Measurements from ENCODE around the gene EFNA5. TPM values are rescaled to one million over a fixed set of nuclear protein-coding genes. Genes with fewer than 3 reads are reported as not detected.

The EFNA5 gene
- total and polyA plus RNA-seq, 4 donors: 4.2 to 11.8 (median 8.3) TPM

- H3K4me3 ChIP-seq (ENCODE audit: low read length in 2 of 2): no peak overlapping the region
- no peak for DNase-seq
- ATAC-seq (ENCODE audit: low FRiP score): no peak
- H3K27me3 ChIP-seq (ENCODE audit: control insufficient read depth in 1 of 2, insufficient read depth in 2 of 2, low read length in 1 of 2): no peaks in the 10 kb centered on the region
- intact Hi-C loops (cut with DNase I): no loop called here
- H3K9me3 ChIP-seq (ENCODE audit: control insufficient read depth, low read length): no peaks in the 10 kb centered on the region
- no peaks in the 10 kb centered on the region for H3K36me3 ChIP-seq (ENCODE audit: control insufficient read depth in 1 of 2, insufficient read depth in 2 of 2, low read length in 1 of 2)
- H3K4me1 ChIP-seq (ENCODE audit: control insufficient read depth in 1 of 2, insufficient read depth in 2 of 2, low read length in 2 of 2): peaks cover 0 to 2% of the 10 kb centered on the region in 2 donors
- no peak overlapping the region for H3K27ac ChIP-seq (ENCODE audit: low read depth in 1 of 2, low read length in 2 of 2)
- 86 to 90% methylated on average over 2 of the region's 2 CpGs for WGBS, 2 donors
These were observed 65.1 kb downstream of the EFNA5 start for GRCh38 chr5:107605596-107606125.

GRCh38 chr5:107604990-107605389 is 65.7 kb downstream of the EFNA5 start:
- H3K36me3 ChIP-seq (ENCODE audit: control insufficient read depth in 1 of 2, insufficient read depth in 2 of 2, low read length in 1 of 2): no peaks in the 10 kb centered on the region
- no peak overlapping the region for H3K27ac ChIP-seq (ENCODE audit: low read depth in 1 of 2, low read length in 2 of 2)
- intact Hi-C loops (cut with DNase I): no loop called here
- peaks cover 0 to 2% of the 10 kb centered on the region in 2 donors for H3K4me1 ChIP-seq (ENCODE audit: control insufficient read depth in 1 of 2, insufficient read depth in 2 of 2, low read length in 2 of 2)
- no peak for ATAC-seq (ENCODE audit: low FRiP score)
- no peak overlapping the region for H3K4me3 ChIP-seq (ENCODE audit: low read length in 2 of 2)
- no peaks in the 10 kb centered on the region for H3K27me3 ChIP-seq (ENCODE audit: control insufficient read depth in 1 of 2, insufficient read depth in 2 of 2, low read length in 1 of 2)
- WGBS, 2 donors: 79 to 87% methylated on average over 3 of the region's 3 CpGs
- H3K9me3 ChIP-seq (ENCODE audit: control insufficient read depth, low read length): no peaks in the 10 kb centered on the region
- no peak for DNase-seq

- ATAC-seq (ENCODE audit: low FRiP score): no peak
- no peaks in the 10 kb centered on the region for H3K27me3 ChIP-seq (ENCODE audit: control insufficient read depth in 1 of 2, insufficient read depth in 2 of 2, low read length in 1 of 2)
- H3K36me3 ChIP-seq (ENCODE audit: control insufficient read depth in 1 of 2, insufficient read depth in 2 of 2, low read length in 1 of 2): no peaks in the 10 kb centered on the region
- no peak overlapping the region for H3K27ac ChIP-seq (ENCODE audit: low read depth in 1 of 2, low read length in 2 of 2)
- peaks cover 0 to 2% of the 10 kb centered on the region in 2 donors for H3K4me1 ChIP-seq (ENCODE audit: control insufficient read depth in 1 of 2, insufficient read depth in 2 of 2, low read length in 2 of 2)
- intact Hi-C loops (cut with DNase I): no loop called here
- no peaks in the 10 kb centered on the region for H3K9me3 ChIP-seq (ENCODE audit: control insufficient read depth, low read length)
- no peak for DNase-seq
- 95 to 97% methylated on average over 10 of the region's 10 CpGs for WGBS, 2 donors
- no peak overlapping the region for H3K4me3 ChIP-seq (ENCODE audit: low read length in 2 of 2)
These were observed 66.4 kb downstream of the EFNA5 start for GRCh38 chr5:107604146-107604910.

- intact Hi-C loops (cut with DNase I): no loop called here
These were observed 67.4 kb downstream of the EFNA5 start for GRCh38 chr5:107603349-107603748.

GRCh38 chr5:107602896-107603295 is 67.8 kb downstream of the EFNA5 start:
- DNase-seq (no peak), ATAC-seq (ENCODE audit: low FRiP score) (no peak)
- Histone ChIP-seq H3K27ac (ENCODE audit: low read depth in 1 of 2, low read length in 2 of 2) (no peak overlapping the region), H3K36me3 (ENCODE audit: control insufficient read depth in 1 of 2, insufficient read depth in 2 of 2, low read length in 1 of 2) (no peaks in the 10 kb centered on the region), H3K9me3 (ENCODE audit: control insufficient read depth, low read length) (no peaks in the 10 kb centered on the region), H3K27me3 (ENCODE audit: control insufficient read depth in 1 of 2, insufficient read depth in 2 of 2, low read length in 1 of 2) (no peaks in the 10 kb centered on the region), H3K4me1 (ENCODE audit: control insufficient read depth in 1 of 2, insufficient read depth in 2 of 2, low read length in 2 of 2) (peaks cover 0 to 2% of the 10 kb centered on the region in 2 donors), H3K4me3 (ENCODE audit: low read length in 2 of 2) (no peak overlapping the region)
- 88 to 92% methylated on average over 5 of the region's 5 CpGs for WGBS, 2 donors
- intact Hi-C loops (cut with DNase I): no loop called here

More at GRCh38 chr5:107603349-107603748, 67.4 kb downstream of the EFNA5 start:
- Histone ChIP-seq H3K36me3 (ENCODE audit: control insufficient read depth in 1 of 2, insufficient read depth in 2 of 2, low read length in 1 of 2) (no peaks in the 10 kb centered on the region), H3K27me3 (ENCODE audit: control insufficient read depth in 1 of 2, insufficient read depth in 2 of 2, low read length in 1 of 2) (no peaks in the 10 kb centered on the region), H3K27ac (ENCODE audit: low read depth in 1 of 2, low read length in 2 of 2) (no peak overlapping the region), H3K4me1 (ENCODE audit: control insufficient read depth in 1 of 2, insufficient read depth in 2 of 2, low read length in 2 of 2) (peaks cover 0 to 2% of the 10 kb centered on the region in 2 donors), H3K4me3 (ENCODE audit: low read length in 2 of 2) (no peak overlapping the region), H3K9me3 (ENCODE audit: control insufficient read depth, low read length) (no peaks in the 10 kb centered on the region)
- no peak for ATAC-seq (ENCODE audit: low FRiP score)
- WGBS, 2 donors: 93 to 94% methylated on average over 6 of the region's 6 CpGs
- DNase-seq: no peak

- WGBS, 2 donors: 88 to 90% methylated on average over 6 of the region's 6 CpGs
- ATAC-seq (ENCODE audit: low FRiP score): no peak
- H3K27ac ChIP-seq (ENCODE audit: low read depth in 1 of 2, low read length in 2 of 2): no peak overlapping the region
- H3K9me3 ChIP-seq (ENCODE audit: control insufficient read depth, low read length): no peaks in the 10 kb centered on the region
- intact Hi-C loops (cut with DNase I): no loop called here
- H3K4me1 ChIP-seq (ENCODE audit: control insufficient read depth in 1 of 2, insufficient read depth in 2 of 2, low read length in 2 of 2): peaks cover 0 to 2% of the 10 kb centered on the region in 2 donors
- H3K27me3 ChIP-seq (ENCODE audit: control insufficient read depth in 1 of 2, insufficient read depth in 2 of 2, low read length in 1 of 2): no peaks in the 10 kb centered on the region
- no peaks in the 10 kb centered on the region for H3K36me3 ChIP-seq (ENCODE audit: control insufficient read depth in 1 of 2, insufficient read depth in 2 of 2, low read length in 1 of 2)
- H3K4me3 ChIP-seq (ENCODE audit: low read length in 2 of 2): no peak overlapping the region
- DNase-seq: no peak
These were observed 69.7 kb downstream of the EFNA5 start for GRCh38 chr5:107601076-107601475.

GRCh38 chr5:107598958-107599357 is 71.8 kb downstream of the EFNA5 start:
- H3K4me3 ChIP-seq (ENCODE audit: low read length in 2 of 2): no peak overlapping the region
- 60 to 63% methylated on average over 4 of the region's 4 CpGs for WGBS, 2 donors
- intact Hi-C loops (cut with DNase I): no loop called here

GRCh38 chr5:107597803-107598202 is 72.9 kb downstream of the EFNA5 start:
- Histone ChIP-seq H3K9me3 (ENCODE audit: control insufficient read depth, low read length) (no peaks in the 10 kb centered on the region), H3K27me3 (ENCODE audit: control insufficient read depth in 1 of 2, insufficient read depth in 2 of 2, low read length in 1 of 2) (no peaks in the 10 kb centered on the region), H3K4me3 (ENCODE audit: low read length in 2 of 2) (no peak overlapping the region), H3K36me3 (ENCODE audit: control insufficient read depth in 1 of 2, insufficient read depth in 2 of 2, low read length in 1 of 2) (no peaks in the 10 kb centered on the region), H3K4me1 (ENCODE audit: control insufficient read depth in 1 of 2, insufficient read depth in 2 of 2, low read length in 2 of 2) (peaks cover 3 to 4% of the 10 kb centered on the region in 2 donors), H3K27ac (ENCODE audit: low read depth in 1 of 2, low read length in 2 of 2) (no peak overlapping the region)
- ATAC-seq (ENCODE audit: low FRiP score): no peak
- WGBS, 2 donors: 76 to 77% methylated on average over 3 of the region's 3 CpGs
- intact Hi-C loops (cut with DNase I): no loop called here
- no peak for DNase-seq

More at GRCh38 chr5:107598958-107599357, 71.8 kb downstream of the EFNA5 start:
- ATAC-seq (ENCODE audit: low FRiP score) (no peak), DNase-seq (no peak)
- no peaks in the 10 kb centered on the region for H3K27me3 ChIP-seq (ENCODE audit: control insufficient read depth in 1 of 2, insufficient read depth in 2 of 2, low read length in 1 of 2)
- H3K36me3 ChIP-seq (ENCODE audit: control insufficient read depth in 1 of 2, insufficient read depth in 2 of 2, low read length in 1 of 2): no peaks in the 10 kb centered on the region
- peaks cover 2 to 3% of the 10 kb centered on the region in 2 donors for H3K4me1 ChIP-seq (ENCODE audit: control insufficient read depth in 1 of 2, insufficient read depth in 2 of 2, low read length in 2 of 2)
- no peak overlapping the region for H3K27ac ChIP-seq (ENCODE audit: low read depth in 1 of 2, low read length in 2 of 2)
- H3K9me3 ChIP-seq (ENCODE audit: control insufficient read depth, low read length): no peaks in the 10 kb centered on the region

- Histone ChIP-seq H3K9me3 (ENCODE audit: control insufficient read depth, low read length) (no peaks in the 10 kb centered on the region), H3K4me1 (ENCODE audit: control insufficient read depth in 1 of 2, insufficient read depth in 2 of 2, low read length in 2 of 2) (peaks cover 3 to 4% of the 10 kb centered on the region in 2 donors), H3K27ac (ENCODE audit: low read depth in 1 of 2, low read length in 2 of 2) (no peak overlapping the region), H3K36me3 (ENCODE audit: control insufficient read depth in 1 of 2, insufficient read depth in 2 of 2, low read length in 1 of 2) (no peaks in the 10 kb centered on the region), H3K4me3 (ENCODE audit: low read length in 2 of 2) (peak overlapping the region in 1 of 2 donors; percentile 2), H3K27me3 (ENCODE audit: control insufficient read depth in 1 of 2, insufficient read depth in 2 of 2, low read length in 1 of 2) (no peaks in the 10 kb centered on the region)
- WGBS, 2 donors: 6 to 9% methylated on average over 3 of the region's 3 CpGs
- intact Hi-C loops (cut with DNase I): no loop called here
- DNase-seq (no peak), ATAC-seq (ENCODE audit: low FRiP score) (peak; percentile 22)
These were observed 73.5 kb downstream of the EFNA5 start for GRCh38 chr5:107597247-107597646.

All from aorta (tissue), 5 donors.